ENCODE data around the gene RCAN2.

DNA sequence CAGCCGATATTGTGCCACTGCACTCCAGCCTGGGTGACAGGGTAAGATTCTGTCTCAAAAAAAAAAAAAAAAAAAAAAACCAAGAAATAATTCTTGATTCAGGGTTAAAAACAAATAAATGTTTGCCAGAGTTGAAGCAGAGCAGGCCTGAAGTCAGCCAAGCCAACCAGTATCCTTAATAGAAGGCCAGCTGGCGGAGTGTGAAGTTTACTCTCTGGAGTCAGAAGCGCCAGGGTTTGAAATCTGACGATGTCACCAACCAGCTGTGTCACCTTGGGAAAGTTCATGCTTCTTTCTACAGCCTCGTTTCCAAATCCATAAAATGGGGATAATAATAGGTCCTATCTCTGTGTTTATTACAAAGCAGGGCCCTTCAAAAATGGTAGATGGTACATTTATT is 247.5 kb downstream of the RCAN2 start:
- TF ChIP-seq, protein P1, sequence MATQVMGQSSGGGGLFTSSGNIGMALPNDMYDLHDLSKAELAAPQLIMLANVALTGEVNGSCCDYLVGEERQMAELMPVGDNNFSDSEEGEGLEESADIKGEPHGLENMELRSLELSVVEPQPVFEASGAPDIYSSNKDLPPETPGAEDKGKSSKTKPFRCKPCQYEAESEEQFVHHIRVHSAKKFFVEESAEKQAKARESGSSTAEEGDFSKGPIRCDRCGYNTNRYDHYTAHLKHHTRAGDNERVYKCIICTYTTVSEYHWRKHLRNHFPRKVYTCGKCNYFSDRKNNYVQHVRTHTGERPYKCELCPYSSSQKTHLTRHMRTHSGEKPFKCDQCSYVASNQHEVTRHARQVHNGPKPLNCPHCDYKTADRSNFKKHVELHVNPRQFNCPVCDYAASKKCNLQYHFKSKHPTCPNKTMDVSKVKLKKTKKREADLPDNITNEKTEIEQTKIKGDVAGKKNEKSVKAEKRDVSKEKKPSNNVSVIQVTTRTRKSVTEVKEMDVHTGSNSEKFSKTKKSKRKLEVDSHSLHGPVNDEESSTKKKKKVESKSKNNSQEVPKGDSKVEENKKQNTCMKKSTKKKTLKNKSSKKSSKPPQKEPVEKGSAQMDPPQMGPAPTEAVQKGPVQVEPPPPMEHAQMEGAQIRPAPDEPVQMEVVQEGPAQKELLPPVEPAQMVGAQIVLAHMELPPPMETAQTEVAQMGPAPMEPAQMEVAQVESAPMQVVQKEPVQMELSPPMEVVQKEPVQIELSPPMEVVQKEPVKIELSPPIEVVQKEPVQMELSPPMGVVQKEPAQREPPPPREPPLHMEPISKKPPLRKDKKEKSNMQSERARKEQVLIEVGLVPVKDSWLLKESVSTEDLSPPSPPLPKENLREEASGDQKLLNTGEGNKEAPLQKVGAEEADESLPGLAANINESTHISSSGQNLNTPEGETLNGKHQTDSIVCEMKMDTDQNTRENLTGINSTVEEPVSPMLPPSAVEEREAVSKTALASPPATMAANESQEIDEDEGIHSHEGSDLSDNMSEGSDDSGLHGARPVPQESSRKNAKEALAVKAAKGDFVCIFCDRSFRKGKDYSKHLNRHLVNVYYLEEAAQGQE (IDR thresholded peaks at IDR 0.05; ENCODE audit: insufficient read depth in 1 of 2, low read depth in 2 of 2, low read length in 1 of 2): no peak
- TF ChIP-seq, protein P2, sequence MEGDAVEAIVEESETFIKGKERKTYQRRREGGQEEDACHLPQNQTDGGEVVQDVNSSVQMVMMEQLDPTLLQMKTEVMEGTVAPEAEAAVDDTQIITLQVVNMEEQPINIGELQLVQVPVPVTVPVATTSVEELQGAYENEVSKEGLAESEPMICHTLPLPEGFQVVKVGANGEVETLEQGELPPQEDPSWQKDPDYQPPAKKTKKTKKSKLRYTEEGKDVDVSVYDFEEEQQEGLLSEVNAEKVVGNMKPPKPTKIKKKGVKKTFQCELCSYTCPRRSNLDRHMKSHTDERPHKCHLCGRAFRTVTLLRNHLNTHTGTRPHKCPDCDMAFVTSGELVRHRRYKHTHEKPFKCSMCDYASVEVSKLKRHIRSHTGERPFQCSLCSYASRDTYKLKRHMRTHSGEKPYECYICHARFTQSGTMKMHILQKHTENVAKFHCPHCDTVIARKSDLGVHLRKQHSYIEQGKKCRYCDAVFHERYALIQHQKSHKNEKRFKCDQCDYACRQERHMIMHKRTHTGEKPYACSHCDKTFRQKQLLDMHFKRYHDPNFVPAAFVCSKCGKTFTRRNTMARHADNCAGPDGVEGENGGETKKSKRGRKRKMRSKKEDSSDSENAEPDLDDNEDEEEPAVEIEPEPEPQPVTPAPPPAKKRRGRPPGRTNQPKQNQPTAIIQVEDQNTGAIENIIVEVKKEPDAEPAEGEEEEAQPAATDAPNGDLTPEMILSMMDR (IDR thresholded peaks at IDR 0.05): no peak
- no peak for TF ChIP-seq POLR2AphosphoS5 (IDR thresholded peaks at IDR 0.05; ENCODE audit: low read depth, low read length)
- TF ChIP-seq SIN3A (IDR thresholded peaks at IDR 0.05; ENCODE audit: borderline replicate concordance, insufficient read depth, low read depth, low read length): no peak
- TF ChIP-seq TCF7L2 (IDR thresholded peaks at IDR 0.05; ENCODE audit: low read depth, low read length): no peak
